Mucosa of stomach (tissue), 1 donor: ENCODE results near the gene HPSE.

Experiments
- H3K27me3 ChIP-seq: one replicate; pipeline ENCODE4 v1.7.0; 2013; ENCODE audit warnings: mild to moderate bottlenecking, low read length; ENCODE audit not compliant: control insufficient read depth, insufficient read depth
- H3K36me3 ChIP-seq: one replicate; pipeline ENCODE4 v1.7.0; 2013; ENCODE audit warnings: low read length; ENCODE audit not compliant: control insufficient read depth, insufficient read depth
- H3K4me1 ChIP-seq: one replicate; pipeline ENCODE4 v1.7.0; 2013; ENCODE audit warnings: mild to moderate bottlenecking, low read length; ENCODE audit not compliant: control insufficient read depth, insufficient read depth
- H3K4me3 ChIP-seq: one replicate; pipeline ENCODE4 v1.7.0; 2013; ENCODE audit warnings: low read length
- H3K9ac ChIP-seq: one replicate; pipeline ENCODE4 v1.7.0; 2013; ENCODE audit warnings: mild to moderate bottlenecking, low read length, moderate library complexity
- H3K9me3 ChIP-seq: one replicate; pipeline ENCODE4 v1.7.0; 2013; ENCODE audit warnings: mild to moderate bottlenecking, low read length, moderate library complexity; ENCODE audit not compliant: control insufficient read depth
- donor health status: Pancreatic carcinoma.

The HPSE gene

GRCh38 chr4:83361416-83362103, 26.9 kb upstream of the HPSE start:
- H3K36me3 ChIP-seq: no peaks in the 10 kb centered on the region
- no peaks in the 10 kb centered on the region for H3K27me3 ChIP-seq
- H3K4me1 ChIP-seq: peaks cover 21% of the 10 kb centered on the region
- H3K9me3 ChIP-seq: no peaks in the 10 kb centered on the region
- no peak overlapping the region for H3K9ac ChIP-seq
- H3K4me3 ChIP-seq: no peak overlapping the region

- Histone ChIP-seq H3K9ac (no peak overlapping the region), H3K36me3 (no peaks in the 10 kb centered on the region)
Observed at GRCh38 chr4:83360018-83360417, 25.4 kb upstream of the HPSE start.

GRCh38 chr4:83358410-83358809, 23.8 kb upstream of the HPSE start:
- Histone ChIP-seq H3K4me1 (peaks cover 23% of the 10 kb centered on the region), H3K4me3 (no peak overlapping the region), H3K9ac (no peak overlapping the region), H3K36me3 (no peaks in the 10 kb centered on the region), H3K9me3 (no peaks in the 10 kb centered on the region), H3K27me3 (no peaks in the 10 kb centered on the region)

More at GRCh38 chr4:83360018-83360417, 25.4 kb upstream of the HPSE start:
- no peak overlapping the region for H3K4me3 ChIP-seq
- no peaks in the 10 kb centered on the region for H3K9me3 ChIP-seq
- H3K4me1 ChIP-seq: peaks cover 23% of the 10 kb centered on the region
- H3K27me3 ChIP-seq: no peaks in the 10 kb centered on the region

- no peak overlapping the region for H3K4me3 ChIP-seq
- H3K4me1 ChIP-seq: peaks cover 16% of the 10 kb centered on the region
- H3K27me3 ChIP-seq: no peaks in the 10 kb centered on the region
- H3K9ac ChIP-seq: no peak overlapping the region
- no peaks in the 10 kb centered on the region for H3K36me3 ChIP-seq
- H3K9me3 ChIP-seq: no peaks in the 10 kb centered on the region
Observed at GRCh38 chr4:83356899-83357661, 22.4 kb upstream of the HPSE start.

GRCh38 chr4:83353516-83353915, 18.9 kb upstream of the HPSE start:
- Histone ChIP-seq H3K27me3 (no peaks in the 10 kb centered on the region), H3K9ac (no peak overlapping the region), H3K4me1 (peaks cover 11% of the 10 kb centered on the region)

GRCh38 chr4:83348074-83348473, 13.4 kb upstream of the HPSE start:
- Histone ChIP-seq H3K4me3 (no peak overlapping the region), H3K9me3 (no peaks in the 10 kb centered on the region), H3K27me3 (no peaks in the 10 kb centered on the region), H3K9ac (no peak overlapping the region), H3K4me1 (no peaks in the 10 kb centered on the region), H3K36me3 (no peaks in the 10 kb centered on the region)

More at GRCh38 chr4:83353516-83353915, 18.9 kb upstream of the HPSE start:
- H3K9me3 ChIP-seq: no peaks in the 10 kb centered on the region
- no peaks in the 10 kb centered on the region for H3K36me3 ChIP-seq
- no peak overlapping the region for H3K4me3 ChIP-seq

GRCh38 chr4:83342476-83342875, 7.8 kb upstream of the HPSE start:
- H3K36me3 ChIP-seq: no peaks in the 10 kb centered on the region
- no peaks in the 10 kb centered on the region for H3K9me3 ChIP-seq
- H3K9ac ChIP-seq: no peak overlapping the region
- no peak overlapping the region for H3K4me3 ChIP-seq
- no peaks in the 10 kb centered on the region for H3K4me1 ChIP-seq
- H3K27me3 ChIP-seq: no peaks in the 10 kb centered on the region

- Histone ChIP-seq H3K27me3 (no peaks in the 10 kb centered on the region), H3K9me3 (no peaks in the 10 kb centered on the region), H3K36me3 (no peaks in the 10 kb centered on the region), H3K4me1 (no peaks in the 10 kb centered on the region), H3K4me3 (no peak overlapping the region), H3K9ac (no peak overlapping the region)
Observed at GRCh38 chr4:83340692-83341343, 6.2 kb upstream of the HPSE start.

- Histone ChIP-seq H3K9me3 (no peaks in the 10 kb centered on the region), H3K36me3 (no peaks in the 10 kb centered on the region), H3K27me3 (no peaks in the 10 kb centered on the region), H3K9ac (no peak overlapping the region), H3K4me1 (peaks cover 7% of the 10 kb centered on the region), H3K4me3 (no peak overlapping the region)
Observed at GRCh38 chr4:83339573-83339972, 4.9 kb upstream of the HPSE start.

- Histone ChIP-seq H3K9ac (no peak overlapping the region), H3K27me3 (peaks cover 9% of the 10 kb centered on the region), H3K9me3 (no peaks in the 10 kb centered on the region), H3K4me3 (no peak overlapping the region), H3K36me3 (no peaks in the 10 kb centered on the region), H3K4me1 (peaks cover 7% of the 10 kb centered on the region)
Observed at GRCh38 chr4:83335701-83336100, 1.1 kb upstream of the HPSE start.

GRCh38 chr4:83331956-83332355, 2.7 kb downstream of the HPSE start:
- peaks cover 9% of the 10 kb centered on the region for H3K27me3 ChIP-seq
- no peaks in the 10 kb centered on the region for H3K36me3 ChIP-seq
- H3K4me1 ChIP-seq: peaks cover 7% of the 10 kb centered on the region
- H3K9ac ChIP-seq: no peak overlapping the region
- no peak overlapping the region for H3K4me3 ChIP-seq
- no peaks in the 10 kb centered on the region for H3K9me3 ChIP-seq

- H3K9me3 ChIP-seq: no peaks in the 10 kb centered on the region
- no peak overlapping the region for H3K9ac ChIP-seq
- peaks cover 9% of the 10 kb centered on the region for H3K27me3 ChIP-seq
Observed at GRCh38 chr4:83329521-83330110, 5.0 kb downstream of the HPSE start.

More at GRCh38 chr4:83329521-83330110, 5.0 kb downstream of the HPSE start:
- no peaks in the 10 kb centered on the region for H3K36me3 ChIP-seq
- H3K4me1 ChIP-seq: no peaks in the 10 kb centered on the region
- H3K4me3 ChIP-seq: no peak overlapping the region
